NCI-H2196 treated with DMSO at 0.1 percent for 48 hours (cell line): ENCODE results near the gene SLC35E2B.
"Not testable (repeated sequence)": the region's sequence is repeated elsewhere in the genome, so short reads cannot be mapped to it uniquely, and the experiment has no call there.

Source experiments
- DNase-seq: peaks from one replicate; lab custom pipeline; 2025; ENCODE audit not compliant: unreplicated experiment; lab: John Stamatoyannopoulos, UW

The SLC35E2B gene

GRCh38 chr1:1677718-1678580 is 14.6 kb downstream of the SLC35E2B start:
- no peak for DNase-seq

- not testable (repeated sequence) for DNase-seq
Observed at GRCh38 chr1:1676087-1676486, 16.5 kb downstream of the SLC35E2B start.

- not testable (repeated sequence) for DNase-seq
Observed at GRCh38 chr1:1675218-1675617, 17.4 kb downstream of the SLC35E2B start.

GRCh38 chr1:1674806-1675205 is 17.8 kb downstream of the SLC35E2B start:
- not testable (repeated sequence) for DNase-seq

- no peak for DNase-seq
Observed at GRCh38 chr1:1672181-1672965, 20.2 kb downstream of the SLC35E2B start.

GRCh38 chr1:1671365-1672119 is 21.1 kb downstream of the SLC35E2B start:
- DNase-seq, result no peak

- DNase-seq, result no peak
Observed at GRCh38 chr1:1670866-1671265, 21.7 kb downstream of the SLC35E2B start.

- DNase-seq, result no peak
Observed at GRCh38 chr1:1669468-1670440, 22.8 kb downstream of the SLC35E2B start.

- no peak for DNase-seq
Observed at GRCh38 chr1:1666526-1666925, 26.1 kb downstream of the SLC35E2B start.

- no peak for DNase-seq
Observed at GRCh38 chr1:1665815-1666251, 26.8 kb downstream of the SLC35E2B start.

GRCh38 chr1:1664941-1665814 is 27.4 kb downstream of the SLC35E2B start:
- DNase-seq, result no peak

- not testable (repeated sequence) for DNase-seq
Observed at GRCh38 chr1:1664318-1664717, 28.3 kb downstream of the SLC35E2B start.

- DNase-seq, result not testable (repeated sequence)
Observed at GRCh38 chr1:1662830-1663560, 29.6 kb downstream of the SLC35E2B start.

- not testable (repeated sequence) for DNase-seq
Observed at GRCh38 chr1:1662392-1662791, 30.2 kb downstream of the SLC35E2B start.

GRCh38 chr1:1658583-1659549 is 33.7 kb downstream of the SLC35E2B start, which contains the start of gene CDK11B:
Gene CDK11B, minus strand, starts transcription at chr1:1659004. Its CDS starts 1,519 bp downstream, at chr1:1657485.
- DNase-seq, result peak; percentile 80

GRCh38 chr1:1648265-1648664 is 44.3 kb downstream of the SLC35E2B start:
- DNase-seq, result not testable (repeated sequence)
